Measurements from ENCODE around the gene NCOR2.
A peak's percentile ranks its signal among the peaks of the same experiment; 100 is the strongest.

The NCOR2 gene

DNA sequence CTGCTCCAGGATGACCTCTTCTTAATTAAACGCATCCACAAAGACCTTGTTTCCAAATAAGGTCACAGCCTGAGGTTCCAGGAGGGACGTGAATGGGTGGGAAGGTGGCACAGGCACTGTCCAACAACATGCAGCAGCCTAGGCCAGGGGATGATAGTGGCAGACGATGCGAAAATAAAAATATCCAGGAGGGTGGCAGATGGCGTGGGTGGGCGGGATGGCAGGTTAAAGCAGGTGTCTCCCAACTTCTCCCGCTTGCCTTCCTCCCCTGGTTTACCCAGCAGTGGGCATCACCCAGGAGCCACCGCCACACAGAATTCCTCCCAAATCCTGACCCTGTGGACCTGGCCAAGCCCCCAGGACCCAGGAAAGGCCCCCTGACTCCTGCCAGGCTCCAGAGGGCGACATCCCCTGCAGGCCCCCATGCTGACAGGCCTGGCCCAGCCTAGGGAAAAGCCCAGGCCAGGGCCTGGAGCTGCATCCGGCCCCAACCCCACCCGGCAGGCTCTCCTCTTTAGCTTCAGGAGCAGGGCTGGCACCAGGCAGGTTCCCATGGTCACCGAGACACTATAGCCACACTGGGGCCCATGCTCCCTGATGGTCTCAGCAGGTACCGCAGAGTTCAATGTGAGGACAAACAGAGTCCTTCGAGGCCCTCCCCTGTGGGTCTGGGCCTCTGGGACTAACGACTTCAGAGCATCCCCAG, 9.7 kb downstream of the NCOR2 start:
- no peak for DNase-seq

DNA sequence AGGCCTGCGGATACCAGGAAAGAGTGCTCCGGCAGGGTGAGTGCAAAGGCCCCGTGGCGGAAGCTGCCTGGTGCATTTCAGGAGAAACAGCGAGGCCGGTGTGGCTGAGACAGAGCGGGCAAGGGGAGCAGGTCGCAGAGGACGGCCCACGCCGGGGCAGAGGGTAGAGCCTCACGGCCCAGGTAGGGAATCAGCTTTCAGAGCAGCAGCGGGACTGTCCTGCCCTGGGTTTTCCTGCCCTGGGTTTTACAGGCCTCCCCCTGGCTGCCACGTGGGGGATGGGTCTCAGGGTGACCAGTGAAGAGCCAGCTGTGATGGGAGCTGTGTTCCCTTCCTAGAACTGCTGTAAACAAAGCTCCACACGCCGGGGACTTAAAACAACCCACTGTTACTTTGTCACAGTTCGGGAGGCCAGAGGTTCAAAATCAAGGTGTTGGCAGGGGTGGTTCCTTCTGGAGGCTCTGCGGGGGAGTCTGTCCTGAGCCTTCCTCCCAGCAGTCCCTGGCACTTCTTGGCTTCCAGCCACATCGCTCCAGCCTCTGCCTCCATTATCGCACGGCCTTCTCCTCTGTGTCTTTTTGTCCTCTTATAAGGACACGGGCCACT, 10.4 kb downstream of the NCOR2 start:
- no peak for DNase-seq

DNA sequence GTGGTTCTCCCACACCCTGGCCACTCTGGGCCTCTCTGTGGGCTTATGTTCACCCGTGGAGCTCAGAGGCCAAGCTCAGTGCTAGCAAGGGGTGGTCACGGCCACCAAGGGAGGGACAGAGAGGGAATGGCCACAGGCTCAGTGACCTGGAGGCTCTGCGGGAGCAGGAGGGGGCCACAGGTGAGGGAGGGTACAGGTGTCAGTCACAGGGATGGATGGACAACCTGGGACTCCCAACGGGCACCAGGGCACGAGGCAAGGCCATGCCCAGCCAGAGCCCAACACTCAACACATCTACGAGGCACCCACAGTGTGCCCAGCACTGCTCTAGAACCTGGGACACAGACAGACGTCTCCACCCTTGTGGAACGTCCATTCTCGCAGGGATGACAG, 11.3 kb downstream of the NCOR2 start:
- no peak for DNase-seq

DNA sequence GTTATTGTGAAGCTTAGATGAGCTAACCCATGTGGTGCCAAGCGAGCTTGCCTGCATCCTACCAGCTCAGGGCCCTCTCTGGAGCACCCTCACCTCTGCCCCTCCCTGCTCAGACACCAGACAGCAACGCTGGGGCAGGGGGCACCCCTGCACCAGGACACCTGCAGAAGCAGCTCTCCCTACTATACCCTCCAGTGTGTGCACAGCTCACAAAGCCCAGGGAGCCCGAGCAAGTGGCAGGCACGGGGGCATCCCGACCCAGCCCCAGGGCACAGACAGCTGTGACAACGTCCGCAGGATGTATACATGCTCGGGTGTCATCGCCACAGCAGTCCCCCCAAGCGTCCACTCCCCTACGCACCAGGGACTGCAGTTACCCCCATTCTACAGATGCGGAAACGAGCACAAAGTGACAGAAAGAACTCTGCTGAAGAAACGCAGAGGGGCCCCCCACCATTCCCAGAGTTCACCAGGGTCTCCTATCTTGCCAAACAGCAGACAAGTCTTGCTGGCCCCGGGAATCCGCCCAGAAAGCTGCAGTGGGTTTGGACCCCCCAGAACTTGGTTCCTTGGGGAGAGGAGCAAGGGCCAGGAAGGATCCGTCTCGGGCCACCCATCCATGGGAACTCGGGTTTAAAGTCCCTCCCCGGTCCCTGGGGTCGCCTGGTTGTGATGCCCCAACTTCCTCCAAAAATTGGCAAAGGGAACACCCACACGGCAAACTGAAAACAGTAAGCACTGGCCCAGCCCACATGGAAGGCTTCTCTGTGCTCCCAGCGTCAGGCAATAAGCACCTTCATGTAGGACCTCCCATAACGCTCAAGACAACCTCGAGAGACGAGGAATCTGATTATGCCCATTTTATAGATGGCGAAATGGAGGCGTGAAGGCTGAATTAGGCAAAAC, 12.0 kb downstream of the NCOR2 start:
- no peak for DNase-seq

DNA sequence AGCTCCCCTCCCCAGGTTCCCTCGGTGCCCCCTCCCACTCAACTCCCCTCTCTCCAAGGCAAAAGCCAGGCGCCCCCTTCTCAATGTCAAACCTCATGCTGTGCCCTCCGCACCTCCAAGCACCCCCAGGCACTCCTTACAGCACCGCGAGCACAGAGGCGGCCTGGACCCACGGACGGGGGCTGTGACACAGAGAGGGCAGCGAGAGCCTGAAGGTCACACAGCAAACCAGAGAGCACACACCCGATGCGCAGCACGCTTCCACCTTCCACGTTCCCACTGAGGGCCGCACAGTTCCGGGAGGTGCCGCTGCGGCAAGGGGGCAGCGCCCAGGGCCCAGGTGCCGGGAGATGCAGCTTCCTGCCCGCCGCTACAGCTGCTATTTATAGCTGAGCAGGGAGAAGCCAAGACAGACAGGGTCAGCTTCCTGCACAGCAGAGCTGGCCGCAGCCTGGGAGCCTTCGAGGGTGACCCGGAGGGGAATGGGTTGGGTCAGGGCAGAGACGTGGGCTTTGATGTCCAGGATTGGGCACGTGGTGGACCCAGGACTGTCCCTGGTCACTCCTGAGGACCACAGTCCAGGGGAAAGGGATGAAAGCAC, 12.9 kb downstream of the NCOR2 start:
- DNase-seq, result no peak

DNA sequence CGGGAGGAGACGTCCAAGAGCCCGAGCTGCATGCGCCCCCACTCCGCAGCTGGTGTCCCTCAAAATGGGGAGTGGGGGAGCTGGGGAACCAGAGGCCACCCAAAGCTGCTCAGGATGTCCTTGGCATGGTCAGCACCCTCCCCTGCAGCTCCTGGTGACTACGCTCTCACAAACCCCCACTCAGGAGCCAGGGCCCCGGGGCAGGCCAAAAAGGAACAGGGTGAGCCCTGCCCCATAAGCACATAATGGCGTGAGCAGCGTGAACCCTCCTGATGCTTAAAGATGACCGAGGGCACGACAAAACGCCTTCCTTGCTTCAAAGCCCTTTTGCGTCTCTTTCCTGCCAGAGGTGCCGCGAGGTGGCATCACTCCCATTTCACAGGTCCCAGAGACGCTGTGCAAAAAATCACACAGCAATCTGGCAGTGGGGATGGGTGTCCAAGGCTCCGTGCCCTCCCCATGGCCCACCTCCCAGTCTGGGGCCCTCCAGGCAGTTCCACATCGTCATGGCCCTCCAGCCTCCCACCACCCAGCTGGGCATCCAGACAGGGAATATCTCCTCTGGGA, 13.5 kb downstream of the NCOR2 start:
- DNase-seq, result no peak

DNA sequence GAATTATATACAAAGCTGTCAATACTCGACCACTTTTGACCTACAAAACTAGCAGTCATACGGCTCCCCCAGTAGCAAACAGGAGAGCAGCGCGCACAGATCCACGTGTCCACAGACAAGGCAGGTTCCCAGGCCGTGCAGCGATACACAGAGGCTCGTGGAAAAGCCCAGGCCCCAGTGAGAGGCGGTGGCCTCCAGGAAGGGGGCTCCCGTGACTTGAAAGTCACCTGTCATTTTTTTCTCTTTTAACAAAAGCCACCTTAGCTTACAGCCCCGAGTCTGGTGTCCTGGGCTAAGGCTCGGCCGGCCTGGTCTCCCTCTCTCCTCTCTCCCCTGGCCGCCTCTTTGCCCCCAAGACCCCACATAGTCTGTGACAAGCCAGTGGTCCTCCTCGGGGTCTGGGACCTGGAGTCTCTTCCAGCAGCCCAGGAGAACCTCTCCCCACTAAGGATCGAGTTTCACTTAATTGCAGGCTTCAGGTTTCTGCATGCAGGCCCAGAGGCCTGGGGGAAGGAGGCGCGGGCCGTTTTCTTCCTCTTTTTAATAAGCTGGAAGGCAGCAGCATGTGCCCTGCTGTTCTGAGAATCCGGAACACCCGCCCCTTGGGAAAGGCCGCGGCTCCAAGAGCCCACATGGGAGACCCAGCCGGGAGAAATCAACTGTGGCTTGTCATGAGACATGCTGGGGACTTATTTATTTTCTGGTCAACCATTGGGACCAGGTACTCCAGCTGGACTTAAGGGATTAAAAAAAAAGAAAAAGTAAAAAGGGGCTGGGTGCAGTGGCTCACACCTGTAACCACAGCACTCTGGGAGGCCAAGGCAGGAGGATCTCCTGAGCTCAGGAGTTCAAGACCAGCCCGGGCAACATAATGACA, 15.9 kb downstream of the NCOR2 start:
- no peak for DNase-seq

DNA sequence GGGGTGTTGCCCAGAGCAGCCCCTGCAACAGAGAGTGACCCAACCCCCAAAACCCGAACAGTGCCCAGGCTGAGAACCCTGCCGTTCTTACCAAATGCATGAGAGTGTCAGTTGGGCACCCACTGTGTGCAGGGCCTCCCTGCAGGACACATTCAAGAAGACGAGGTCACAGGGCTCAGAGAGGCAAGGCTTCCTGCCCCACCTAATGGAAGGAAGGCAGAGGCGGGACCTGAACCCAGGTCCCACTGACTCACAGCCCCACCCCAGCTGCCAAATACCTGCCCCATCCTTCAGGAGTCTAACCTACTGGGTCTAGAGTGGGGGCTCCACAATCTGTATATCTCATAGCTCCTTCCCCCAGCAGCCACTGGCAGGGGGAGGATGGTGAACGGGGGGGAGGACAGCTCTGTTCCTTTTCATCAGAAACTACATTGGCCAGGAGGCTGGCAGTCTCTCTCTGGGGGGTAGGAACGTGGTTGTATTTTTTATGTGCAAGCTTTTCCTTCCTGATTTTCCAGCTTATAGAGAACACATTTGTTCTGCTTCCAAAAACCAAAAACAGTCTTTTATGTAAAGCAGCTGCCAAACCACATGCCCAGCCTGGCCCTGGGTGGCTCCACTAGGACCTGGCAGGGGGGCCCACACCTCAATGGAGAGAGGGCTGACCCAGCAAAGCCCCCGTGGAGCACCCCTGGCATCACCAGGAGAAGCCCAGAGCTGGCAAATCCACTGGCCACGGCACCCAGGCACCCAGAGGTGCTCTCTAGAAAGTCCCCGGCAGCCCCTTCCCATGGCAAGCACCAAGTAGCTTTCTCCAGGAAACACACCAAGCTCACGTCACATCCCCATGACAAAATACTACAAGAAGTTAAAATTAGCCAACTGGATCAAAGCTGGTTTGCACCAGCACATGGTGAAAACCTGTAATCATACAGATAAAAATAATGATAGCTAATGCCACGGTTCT, 17.0 kb downstream of the NCOR2 start:
- DNase-seq, result no peak

DNA sequence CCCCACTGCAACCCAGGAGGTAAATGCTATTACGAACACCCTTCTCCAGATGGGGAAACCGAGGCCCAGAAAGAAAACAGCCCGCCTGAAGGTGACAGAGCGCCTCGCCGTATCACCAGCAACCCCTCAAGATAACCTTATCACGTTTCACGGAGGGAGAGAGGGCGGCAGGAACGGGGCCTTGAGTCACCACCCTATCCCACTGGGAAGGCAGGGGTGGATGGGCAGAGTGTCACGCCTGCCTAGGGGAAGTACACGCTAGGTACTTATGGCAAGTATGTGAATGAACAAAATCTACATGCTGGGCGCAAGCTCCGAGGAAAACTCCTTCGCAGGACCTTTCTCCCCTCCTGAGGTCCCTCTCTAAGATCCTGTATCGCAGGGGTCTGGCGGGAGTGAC, 17.8 kb downstream of the NCOR2 start:
- no peak for DNase-seq

DNA sequence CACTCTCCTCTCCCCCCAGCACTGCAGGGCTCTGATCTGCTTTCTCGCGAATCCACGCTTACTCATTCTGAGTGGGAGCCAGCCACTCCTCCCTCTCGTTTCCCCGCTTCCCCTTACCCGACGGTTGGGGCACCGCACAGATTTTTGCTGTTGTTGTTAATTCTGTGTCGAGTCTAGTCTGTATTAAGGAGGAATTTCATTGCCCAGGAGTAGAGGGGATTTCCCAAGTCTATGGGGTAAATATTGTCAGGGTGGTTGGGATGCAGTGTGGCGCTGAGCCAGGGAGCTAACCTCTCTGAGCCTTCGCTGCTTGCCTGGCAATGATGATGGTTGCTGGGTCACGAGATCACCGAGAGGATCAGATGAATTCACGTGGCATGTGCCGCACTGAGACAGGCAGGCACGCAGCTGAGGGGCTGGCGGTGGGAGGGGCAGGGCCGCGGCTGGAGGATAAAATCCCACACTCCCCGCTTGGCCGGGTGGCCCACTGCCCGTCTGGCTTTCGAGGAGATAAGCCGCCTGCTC, 18.5 kb downstream of the NCOR2 start:
- peak; percentile 72 for DNase-seq

DNA sequence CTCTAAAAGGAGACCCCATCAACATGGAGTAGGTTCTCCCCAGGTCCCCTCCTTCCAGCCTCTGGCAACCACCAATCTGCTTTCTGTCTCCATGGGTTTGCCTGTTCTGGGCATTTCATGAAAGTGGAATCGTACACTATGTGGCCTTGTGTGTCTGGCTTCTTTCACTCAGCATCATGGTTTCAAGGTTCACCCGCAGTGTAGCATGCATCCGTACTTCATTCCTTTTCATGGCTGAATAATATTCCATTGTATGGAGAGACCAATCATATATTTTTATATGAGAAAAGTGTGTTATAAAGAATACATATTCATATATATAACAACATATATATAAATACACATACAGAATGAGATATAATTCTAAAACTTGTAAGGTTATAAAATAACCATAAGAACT, 19.8 kb downstream of the NCOR2 start:
- DNase-seq, result no peak

DNA sequence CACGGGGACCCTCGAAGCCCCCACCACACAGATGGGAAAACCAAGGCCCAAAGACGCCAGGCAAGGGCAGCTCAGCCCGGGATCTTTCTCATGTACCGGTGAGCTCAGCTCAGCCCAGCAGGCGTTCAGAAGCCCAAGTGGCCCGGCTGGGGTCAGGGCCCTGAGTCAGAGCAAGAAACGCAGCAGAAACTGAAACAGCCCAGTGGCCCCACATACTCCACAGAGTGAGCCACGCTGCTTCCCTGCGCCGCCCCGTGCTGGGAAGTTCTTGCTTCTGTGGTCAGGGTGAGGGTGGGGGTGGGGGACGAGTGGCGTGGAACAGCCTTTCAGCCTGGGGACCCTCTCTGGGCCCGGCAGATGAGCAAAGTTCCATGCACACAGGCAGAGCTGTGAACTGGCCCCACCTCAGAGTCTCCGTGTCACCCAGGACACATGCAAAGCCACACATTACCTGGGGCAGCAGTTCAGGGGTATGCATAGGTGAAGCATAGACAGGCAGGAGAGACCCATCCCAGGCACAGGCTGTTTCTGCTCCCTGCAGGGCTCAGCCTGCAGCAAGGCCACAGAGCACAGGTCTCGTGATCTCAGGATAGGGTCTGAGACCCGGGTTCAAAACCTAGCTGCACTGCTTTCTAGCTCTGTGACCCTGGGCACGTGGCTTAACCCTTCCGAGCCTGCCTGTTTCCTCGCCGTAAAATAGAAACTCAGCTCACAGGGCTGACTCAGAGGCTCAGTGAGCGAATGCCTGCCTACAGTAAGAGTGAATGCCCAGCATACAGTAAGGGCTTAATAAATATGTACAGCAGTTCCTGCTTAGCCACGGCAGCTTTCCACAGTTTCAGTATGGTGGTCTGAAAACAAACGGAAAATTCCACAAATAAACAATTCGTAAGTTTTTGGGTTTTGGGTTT, 21.6 kb downstream of the NCOR2 start:
- no peak for DNase-seq

DNA sequence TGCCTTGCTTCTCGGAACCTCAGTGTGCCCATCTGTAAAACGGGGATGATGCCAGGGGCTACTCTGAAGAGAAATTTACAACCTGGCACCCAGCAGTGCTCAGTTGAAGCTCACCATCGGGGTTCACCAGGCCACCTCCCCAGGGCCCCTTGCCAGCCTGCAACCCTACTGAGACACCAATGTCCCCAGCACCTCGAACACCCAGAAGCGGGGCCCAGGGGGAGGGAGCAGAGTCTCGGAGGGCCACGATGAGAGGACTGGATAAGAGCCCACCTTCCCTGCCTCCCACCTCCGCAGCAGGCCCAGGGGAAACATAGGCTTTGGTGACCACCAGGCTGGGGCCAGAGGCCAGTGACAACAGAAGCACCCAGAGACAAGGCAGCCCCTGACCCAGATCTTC, 22.4 kb downstream of the NCOR2 start:
- no peak for DNase-seq

DNA sequence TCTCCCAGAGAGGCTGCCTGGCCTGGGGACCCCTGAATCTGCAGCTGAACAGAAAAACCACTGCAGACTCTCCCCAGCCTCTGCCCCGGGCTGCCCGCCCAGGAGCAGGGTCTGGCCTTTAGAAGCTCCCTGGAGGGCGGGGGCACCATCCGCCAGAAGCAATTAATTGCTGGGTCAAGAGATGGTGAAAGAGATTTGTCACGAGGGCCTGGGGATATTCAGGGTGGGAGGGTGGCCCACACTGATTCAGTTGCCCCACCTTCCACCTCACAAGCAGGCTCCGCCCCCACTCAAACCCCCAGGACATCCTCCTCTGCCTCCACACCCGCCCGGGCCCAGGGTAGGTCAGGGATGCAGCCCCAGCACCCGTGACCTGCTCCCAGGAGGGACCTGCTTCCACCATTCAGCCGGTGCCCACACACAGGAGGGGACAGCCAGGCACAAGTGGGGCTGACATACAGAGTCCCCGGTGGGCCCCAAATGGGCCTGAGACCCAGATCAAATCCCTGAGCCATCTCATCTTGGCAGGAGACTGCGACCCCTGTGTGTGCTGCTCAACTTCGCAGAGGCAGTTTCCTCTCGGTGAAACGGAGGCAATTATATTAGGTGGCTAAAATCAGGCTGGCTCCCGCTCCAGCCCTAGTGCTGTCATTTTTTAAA, 23.0 kb downstream of the NCOR2 start:
- no peak for DNase-seq

DNA sequence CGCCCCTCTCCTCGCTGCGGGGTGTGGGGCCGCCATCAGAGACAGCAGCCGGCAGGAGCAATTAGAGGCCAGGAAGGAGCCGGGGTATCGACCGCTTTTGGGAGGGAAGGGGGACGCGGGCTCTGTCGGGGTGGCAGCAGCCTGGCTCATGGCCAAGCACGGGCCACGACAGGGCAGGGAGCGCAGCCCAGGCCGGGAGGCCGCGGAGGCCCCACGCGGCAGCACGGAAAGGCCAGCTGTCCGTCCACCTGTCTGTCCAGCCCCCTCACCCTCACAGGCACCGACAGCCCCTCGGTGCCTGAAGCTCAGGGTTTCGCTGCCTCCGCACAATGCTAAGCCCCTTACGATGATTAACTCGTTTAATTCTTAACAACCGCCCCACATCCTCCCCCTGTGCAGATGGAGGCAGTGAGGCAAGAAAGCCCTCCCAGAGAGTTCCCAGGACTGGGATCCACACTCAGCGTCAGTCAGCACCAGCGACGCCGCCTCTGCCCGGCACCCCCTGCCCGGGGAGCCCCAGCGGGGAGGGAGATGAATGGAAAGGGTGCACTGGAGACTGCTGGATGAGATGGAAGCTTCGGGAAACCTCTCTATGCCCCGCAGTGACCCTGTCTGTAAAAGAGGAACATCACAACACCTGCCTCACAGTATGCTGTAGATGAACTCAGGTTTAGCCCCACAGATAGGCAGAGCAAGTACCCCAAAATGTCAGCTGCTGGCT, 23.7 kb downstream of the NCOR2 start:
- no peak for DNase-seq

DNA sequence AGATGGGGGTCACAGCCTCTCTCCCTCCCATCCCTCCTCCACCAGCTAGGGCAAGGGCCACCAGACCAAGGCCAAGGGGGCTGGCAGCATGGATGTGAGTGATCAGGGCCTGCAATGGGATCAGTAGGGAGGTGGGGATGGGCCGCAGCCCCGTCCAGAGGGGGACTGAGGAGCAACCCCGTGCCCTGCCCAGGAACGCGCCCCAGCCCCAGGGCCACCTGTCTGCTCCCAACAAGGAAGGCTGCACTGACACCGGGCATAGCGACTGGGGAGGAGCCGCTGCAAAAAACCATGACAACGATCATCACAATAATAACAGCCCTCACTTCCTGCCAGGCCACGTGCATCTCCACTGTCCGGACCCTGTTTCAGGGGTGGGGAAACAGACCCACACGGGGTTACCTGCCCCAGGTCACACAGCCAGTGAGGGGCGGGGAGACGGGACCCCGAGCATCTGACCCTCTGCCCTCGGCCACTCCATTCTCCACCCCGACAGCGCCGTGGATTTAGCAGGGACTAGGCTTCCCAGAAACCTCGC, 24.3 kb downstream of the NCOR2 start:
- DNase-seq, result peak; percentile 84

DNA sequence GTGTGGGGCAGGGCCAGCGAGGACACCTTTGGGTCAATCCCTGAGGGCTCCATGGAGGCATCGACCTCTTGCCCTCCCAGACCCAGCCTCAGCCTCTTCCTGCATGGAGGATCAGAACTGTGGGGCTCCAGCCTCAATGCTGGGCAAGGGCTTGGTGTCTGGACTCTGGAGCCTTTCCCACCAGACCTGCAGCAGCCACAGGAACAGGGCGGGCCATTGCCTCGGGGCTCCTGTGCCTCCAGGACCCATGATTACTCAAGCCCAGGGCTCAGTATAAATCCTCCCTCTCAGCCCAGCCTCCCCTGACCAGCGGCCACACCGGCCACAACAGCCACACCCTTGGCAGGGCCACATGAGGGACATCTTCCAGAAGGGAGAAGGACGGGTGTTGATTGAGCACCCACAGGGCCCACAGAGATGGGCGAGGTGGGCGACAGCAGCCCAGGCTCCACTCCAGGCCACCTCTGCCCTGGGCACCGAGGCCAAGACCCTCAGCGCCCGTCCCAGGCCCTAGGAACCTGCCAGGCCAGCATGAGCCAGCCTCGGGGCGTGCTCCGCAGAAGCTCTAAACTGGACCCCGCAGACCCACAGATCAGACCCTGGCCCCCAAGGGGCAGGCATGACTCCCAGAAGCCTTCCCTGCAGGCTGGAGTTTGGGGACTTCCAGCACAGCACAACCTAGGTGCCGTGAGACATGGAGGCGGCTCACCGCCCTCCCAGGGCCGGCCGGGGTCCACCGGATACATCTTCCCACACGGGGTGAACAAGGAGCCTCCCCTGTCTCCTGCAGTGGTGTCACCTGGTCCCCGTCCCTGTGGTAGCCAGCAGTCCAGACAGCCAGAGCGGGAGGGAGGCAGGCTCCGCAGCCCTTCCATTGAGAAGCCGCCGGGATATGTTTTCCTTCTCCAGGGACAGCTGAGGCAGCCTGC, 25.1 kb downstream of the NCOR2 start:
- no peak for DNase-seq
